RWPE1 (cell line): ENCODE data around the gene GNG2.

Source experiments
- CTCF ChIA-PET: fragments of 350-600 bp; sonication (Branson Sonifier 250); formaldehyde crosslinking; extraction: SDS; loops from one replicate; lab custom pipeline; 2021; lab: Yijun Ruan, JAX
- POLR2A ChIA-PET: fragments of 400-600 bp; formaldehyde crosslinking; extraction: SDS; loops from one replicate; lab custom pipeline; 2020; ENCODE audit warnings: antibody characterized with exemption; ENCODE audit not compliant: low non-redundant PET; lab: Yijun Ruan, JAX
- DNase-seq: peaks from one replicate; pipeline ENCODE4 v3.0.0; 2012; ENCODE audit warnings: low spot score
- H3K27ac ChIP-seq: fragments of 450-650 bp; 2 replicates; pipeline ENCODE4 v1.5.1; 2017
- TF ChIP-seq, protein P1 (sequence below): fragments of 450-650 bp; conservative IDR thresholded peaks from 2 replicates; pipeline ENCODE4 v1.5.1; 2017; ENCODE audit warnings: low read depth, mild to moderate bottlenecking

GNG2 gene

DNA sequence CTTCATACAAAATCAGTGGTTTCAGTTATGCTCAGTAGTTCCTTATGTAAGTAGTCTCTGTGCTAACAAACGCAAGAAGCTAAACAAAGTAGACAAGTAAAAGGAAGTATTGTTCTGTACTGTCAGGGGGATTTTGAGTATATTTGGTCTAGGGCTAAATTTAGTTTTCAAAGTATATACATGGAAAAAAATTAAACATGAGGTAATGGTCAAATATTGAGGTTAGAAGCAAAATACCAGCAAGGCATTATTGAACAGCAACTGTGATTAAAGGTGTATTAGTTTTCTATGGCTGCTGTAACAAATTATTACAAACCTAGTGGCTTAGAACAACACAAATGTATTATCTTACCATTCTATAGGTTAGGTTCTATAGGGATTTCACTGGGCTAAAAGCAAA is 18.8 kb downstream of the GNG2 start:
- H3K27ac ChIP-seq: no peak overlapping the region
- no peak for DNase-seq
- TF ChIP-seq, protein P1, sequence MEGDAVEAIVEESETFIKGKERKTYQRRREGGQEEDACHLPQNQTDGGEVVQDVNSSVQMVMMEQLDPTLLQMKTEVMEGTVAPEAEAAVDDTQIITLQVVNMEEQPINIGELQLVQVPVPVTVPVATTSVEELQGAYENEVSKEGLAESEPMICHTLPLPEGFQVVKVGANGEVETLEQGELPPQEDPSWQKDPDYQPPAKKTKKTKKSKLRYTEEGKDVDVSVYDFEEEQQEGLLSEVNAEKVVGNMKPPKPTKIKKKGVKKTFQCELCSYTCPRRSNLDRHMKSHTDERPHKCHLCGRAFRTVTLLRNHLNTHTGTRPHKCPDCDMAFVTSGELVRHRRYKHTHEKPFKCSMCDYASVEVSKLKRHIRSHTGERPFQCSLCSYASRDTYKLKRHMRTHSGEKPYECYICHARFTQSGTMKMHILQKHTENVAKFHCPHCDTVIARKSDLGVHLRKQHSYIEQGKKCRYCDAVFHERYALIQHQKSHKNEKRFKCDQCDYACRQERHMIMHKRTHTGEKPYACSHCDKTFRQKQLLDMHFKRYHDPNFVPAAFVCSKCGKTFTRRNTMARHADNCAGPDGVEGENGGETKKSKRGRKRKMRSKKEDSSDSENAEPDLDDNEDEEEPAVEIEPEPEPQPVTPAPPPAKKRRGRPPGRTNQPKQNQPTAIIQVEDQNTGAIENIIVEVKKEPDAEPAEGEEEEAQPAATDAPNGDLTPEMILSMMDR: no peak
- POLR2A ChIA-PET: no interaction called here
- CTCF ChIA-PET: no interaction called here

DNA sequence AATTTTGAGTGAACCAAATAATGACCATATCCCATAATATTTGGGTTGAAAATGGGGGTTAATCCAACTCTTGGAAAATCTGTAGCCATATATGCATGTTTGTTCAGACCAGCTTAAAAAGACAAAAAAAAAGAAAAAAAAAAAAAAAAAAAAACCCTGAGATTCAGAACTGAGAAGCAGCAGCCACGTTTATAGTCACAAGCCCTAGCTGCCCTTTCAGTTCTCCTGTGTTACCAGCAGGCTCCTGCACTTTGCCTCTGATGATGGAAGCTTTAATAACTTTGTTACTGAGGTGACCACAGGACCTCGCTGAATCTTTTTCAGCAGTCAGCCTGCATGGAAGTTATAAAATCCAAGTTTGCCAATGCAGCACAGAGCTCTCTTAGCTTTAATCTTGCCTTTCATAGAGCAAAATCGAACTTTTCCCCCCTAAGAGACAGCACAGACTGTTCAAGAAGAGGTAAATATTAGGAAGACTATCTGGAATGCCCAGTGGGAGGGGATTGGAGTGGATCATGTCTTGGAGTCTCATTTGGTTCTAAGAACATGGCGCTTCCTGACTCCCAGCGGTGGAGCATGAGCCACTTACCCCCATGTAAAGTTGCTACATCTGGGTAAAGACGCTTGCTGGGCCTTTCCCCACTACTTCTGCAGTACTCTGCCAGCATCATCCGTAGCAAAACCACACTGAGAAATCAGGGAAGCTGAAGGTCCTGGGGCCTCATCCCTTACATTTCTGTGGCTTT is 20.6 kb downstream of the GNG2 start:
- ChIA-PET POLR2A (no interaction called here), CTCF (interaction anchor here (0.6 to 0.8 kb wide), 3 partner anchors 10 to 1167 kb away, joined by 3 to 6 read pairs (median 3); no protein-coding TSS in a partner anchor)
- H3K27ac ChIP-seq: no peak overlapping the region
- DNase-seq: no peak
- TF ChIP-seq, protein P1: no peak

DNA sequence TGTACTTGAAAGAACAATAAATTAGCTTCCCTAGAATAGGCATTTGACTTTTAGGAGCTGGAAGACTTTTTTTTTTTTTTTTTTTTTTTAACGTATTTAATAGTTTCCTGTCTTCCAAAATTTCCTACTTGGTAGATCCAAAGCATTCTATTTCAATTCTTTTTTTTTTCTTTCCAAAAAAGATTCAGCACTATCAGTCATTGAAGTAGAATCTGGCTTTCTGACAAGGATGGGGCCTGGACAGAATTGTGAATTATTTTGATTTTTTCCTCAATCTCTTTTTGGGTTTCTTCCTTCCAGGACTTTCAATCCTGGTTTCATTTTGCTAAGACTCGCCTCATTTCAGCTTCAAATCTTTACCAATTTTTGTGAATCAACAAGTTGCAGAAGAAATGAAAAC is 21.2 kb downstream of the GNG2 start:
- no peak overlapping the region for H3K27ac ChIP-seq
- CTCF ChIA-PET: interaction anchor here (0.6 to 0.8 kb wide), 3 partner anchors 9 to 1167 kb away, joined by 3 to 6 read pairs (median 3); no protein-coding TSS in a partner anchor
- no peak for DNase-seq
- TF ChIP-seq, protein P1: no peak
- POLR2A ChIA-PET: no interaction called here

DNA sequence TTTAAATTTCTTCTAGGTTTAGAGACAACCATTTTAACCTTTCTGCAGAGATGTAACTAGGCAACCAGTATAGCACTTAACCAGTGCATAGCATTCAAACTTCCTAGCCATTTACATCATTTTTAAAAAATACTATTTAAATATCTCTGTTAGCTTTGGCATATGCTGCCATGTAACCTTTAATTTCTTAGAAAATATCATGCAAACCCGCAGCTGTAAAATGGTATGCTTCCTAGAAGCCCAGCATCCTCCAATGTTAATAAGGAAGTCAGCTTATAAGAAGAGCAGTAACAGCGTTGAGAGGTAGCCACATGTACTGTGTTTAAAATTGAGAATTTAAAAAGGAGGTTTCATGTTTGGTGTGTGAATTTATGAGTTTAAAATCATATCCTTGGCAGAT is 22.8 kb downstream of the GNG2 start:
- no peak overlapping the region for H3K27ac ChIP-seq
- ChIA-PET CTCF (no interaction called here), POLR2A (no interaction called here)
- DNase-seq: no peak
- TF ChIP-seq, protein P1: no peak

DNA sequence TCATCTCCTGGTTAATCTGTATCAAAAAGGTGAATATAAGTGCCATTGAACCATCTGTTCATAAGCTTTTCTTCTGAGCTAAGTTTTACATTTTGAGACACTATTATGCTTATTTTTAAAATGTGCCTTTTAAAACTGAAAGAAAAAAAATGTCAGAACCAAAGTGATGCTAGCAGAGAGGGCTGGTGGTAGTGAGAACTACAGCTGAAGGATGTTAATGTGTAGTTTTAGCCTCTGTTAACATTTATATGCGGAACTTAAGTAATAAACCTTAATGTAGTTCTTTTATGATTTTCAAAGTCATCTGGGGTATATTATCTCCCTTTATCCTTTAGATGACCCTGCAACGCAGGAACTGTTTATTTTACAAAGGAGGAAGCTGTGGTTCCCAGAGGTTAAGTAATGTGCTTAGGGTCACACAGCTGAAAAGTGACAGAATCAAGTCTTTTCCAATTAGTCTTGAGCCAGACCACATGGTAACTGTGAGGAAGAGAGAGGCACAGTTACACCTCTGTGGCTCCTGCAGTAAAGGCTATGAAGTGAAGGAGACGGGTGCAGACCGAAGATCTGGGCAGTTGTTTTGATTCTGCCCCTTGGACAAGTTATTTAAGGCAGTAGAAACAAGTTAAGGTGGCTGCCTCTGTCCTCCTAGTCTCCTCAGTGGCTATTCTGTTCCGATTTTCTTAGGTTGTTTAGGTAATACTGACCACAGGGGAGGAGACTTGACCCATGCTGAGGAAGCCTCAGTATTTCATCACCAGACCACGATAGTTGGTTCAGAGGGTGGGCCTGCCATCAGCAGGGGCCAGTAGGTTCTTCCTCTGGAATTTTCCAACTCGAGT is 23.9 kb downstream of the GNG2 start:
- ChIA-PET POLR2A (no interaction called here), CTCF (interaction anchor here (0.7 kb wide), 1 partner anchor 23 kb away, joined by 4 read pairs; no protein-coding TSS in a partner anchor)
- H3K27ac ChIP-seq: no peak overlapping the region
- DNase-seq: no peak
- TF ChIP-seq, protein P1: no peak

DNA sequence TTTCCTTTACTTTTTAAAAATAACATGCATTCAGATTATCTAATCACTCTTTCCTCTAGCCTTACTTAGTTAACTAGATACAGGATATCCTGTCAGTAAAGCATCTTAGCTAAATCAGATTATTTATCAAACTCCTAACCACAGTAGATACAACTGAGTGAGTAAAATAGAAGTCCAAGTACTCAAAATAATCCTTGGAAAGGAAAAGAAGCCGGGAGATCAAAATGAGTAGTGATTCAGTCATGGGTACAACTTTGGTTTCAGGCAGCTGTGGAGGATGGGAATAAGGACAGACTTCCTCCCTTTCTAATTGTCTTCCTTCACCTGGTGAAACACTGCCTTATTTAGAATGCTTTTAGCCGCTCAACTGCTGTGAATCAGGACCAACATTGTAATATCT is 29.4 kb downstream of the GNG2 start:
- no peak overlapping the region for H3K27ac ChIP-seq
- ChIA-PET POLR2A (no interaction called here), CTCF (no interaction called here)
- TF ChIP-seq, protein P1: no peak
- no peak for DNase-seq
